HFF-Myc (cell line): ENCODE results near the gene ACBD4.

Experiments
- DNase-seq: peaks from one replicate; pipeline ENCODE4 v3.0.0-alpha.2; 2011; ENCODE audit warnings: low read depth; ENCODE audit errors: extremely low read depth
- H3K4me3 ChIP-seq: replicated peaks from 2 replicates; pipeline ENCODE4 v1.5.1; 2011; ENCODE audit warnings: low read depth, mild to moderate bottlenecking, control low read depth, low read length
- CTCF ChIP-seq: IDR thresholded peaks from 2 replicates; pipeline ENCODE4 v1.5.1; 2012; ENCODE audit warnings: mild to moderate bottlenecking, low read depth, low read length, control low read depth; ENCODE audit errors: missing control alignments

ACBD4 gene

GRCh38 chr17:45114117-45114932, 21.2 kb upstream of the ACBD4 start:
- H3K4me3 ChIP-seq = no peak overlapping the region
- no peak for TF ChIP-seq CTCF
- no peak for DNase-seq

- no peak for DNase-seq
- TF ChIP-seq CTCF = no peak
- no peak overlapping the region for H3K4me3 ChIP-seq
Observed at GRCh38 chr17:45115015-45115625, 20.4 kb upstream of the ACBD4 start.

- no peak for DNase-seq
- TF ChIP-seq CTCF = no peak
- H3K4me3 ChIP-seq = no peak overlapping the region
Observed at GRCh38 chr17:45115871-45116270, 19.6 kb upstream of the ACBD4 start.

- no peak for TF ChIP-seq CTCF
- no peak overlapping the region for H3K4me3 ChIP-seq
- DNase-seq = no peak
Observed at GRCh38 chr17:45116434-45117016, 19.0 kb upstream of the ACBD4 start.

- no peak overlapping the region for H3K4me3 ChIP-seq
- no peak for TF ChIP-seq CTCF
- DNase-seq = no peak
Observed at GRCh38 chr17:45117334-45117733, 18.2 kb upstream of the ACBD4 start.

GRCh38 chr17:45117848-45118646, 17.4 kb upstream of the ACBD4 start:
- no peak for TF ChIP-seq CTCF
- DNase-seq = no peak
- H3K4me3 ChIP-seq = no peak overlapping the region
